Ecto neural progenitor cell (in vitro differentiated cells): ENCODE results near the gene TOMM6.
"Not testable (repeated sequence)": the region's sequence is repeated elsewhere in the genome, so short reads cannot be mapped to it uniquely, and the experiment has no call there.

Experiments used
- DNase-seq: peaks from one replicate; pipeline ENCODE4 v3.0.0-alpha.2; 2018; ENCODE audit warnings: low spot score

TOMM6 gene

DNA sequence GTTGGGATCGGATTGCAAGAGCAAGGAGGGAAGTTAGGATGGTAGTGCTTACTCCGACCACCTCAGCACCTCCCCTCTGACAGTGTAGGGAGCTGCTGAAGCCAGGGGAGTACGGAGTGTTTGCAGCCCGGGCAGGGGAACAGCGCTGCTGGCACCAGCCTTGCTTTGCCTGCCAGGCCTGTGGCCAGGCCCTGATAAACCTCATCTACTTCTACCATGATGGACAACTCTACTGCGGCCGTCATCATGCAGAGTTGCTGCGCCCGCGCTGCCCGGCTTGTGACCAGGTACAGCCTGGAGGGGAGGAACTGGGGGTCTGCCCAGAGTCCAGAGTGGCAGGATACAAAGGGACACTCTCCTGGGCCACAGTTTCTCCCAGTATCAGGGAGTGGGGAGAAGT, 2.2 kb upstream of the TOMM6 start:
- DNase-seq = no peak

DNA sequence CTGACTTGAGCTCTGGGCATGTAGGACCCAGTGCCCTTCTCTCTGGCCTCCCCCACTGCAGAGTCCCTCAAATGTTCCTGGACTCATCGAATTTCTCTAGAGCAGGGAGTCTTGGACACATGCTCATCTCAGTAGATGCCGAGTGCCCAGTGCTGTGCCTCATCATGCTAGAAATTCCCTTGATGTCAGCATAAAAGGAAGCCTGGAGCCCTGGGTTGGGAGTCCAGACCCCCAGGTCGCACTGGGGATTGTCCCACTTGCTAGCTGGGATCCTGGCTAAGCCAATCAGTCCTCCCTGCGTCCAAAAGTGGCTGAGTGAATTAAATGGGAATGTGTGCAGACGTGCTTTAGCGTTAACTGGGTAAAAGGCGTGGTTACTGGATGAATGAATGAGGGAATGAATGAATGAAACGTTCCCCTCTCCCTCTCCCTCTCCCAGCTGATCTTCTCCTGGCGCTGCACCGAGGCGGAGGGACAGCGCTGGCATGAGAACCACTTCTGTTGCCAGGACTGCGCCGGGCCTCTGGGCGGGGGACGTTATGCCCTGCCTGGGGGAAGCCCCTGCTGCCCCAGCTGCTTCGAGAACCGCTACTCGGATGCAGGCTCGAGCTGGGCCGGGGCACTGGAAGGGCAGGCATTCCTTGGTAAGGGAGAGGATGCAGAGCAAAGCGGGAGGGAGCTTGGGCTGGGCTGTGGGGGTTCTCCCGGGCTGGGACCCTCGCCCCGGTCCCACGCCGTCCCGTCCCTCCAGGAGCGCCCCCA, 1.6 kb upstream of the TOMM6 start:
- DNase-seq = no peak

DNA sequence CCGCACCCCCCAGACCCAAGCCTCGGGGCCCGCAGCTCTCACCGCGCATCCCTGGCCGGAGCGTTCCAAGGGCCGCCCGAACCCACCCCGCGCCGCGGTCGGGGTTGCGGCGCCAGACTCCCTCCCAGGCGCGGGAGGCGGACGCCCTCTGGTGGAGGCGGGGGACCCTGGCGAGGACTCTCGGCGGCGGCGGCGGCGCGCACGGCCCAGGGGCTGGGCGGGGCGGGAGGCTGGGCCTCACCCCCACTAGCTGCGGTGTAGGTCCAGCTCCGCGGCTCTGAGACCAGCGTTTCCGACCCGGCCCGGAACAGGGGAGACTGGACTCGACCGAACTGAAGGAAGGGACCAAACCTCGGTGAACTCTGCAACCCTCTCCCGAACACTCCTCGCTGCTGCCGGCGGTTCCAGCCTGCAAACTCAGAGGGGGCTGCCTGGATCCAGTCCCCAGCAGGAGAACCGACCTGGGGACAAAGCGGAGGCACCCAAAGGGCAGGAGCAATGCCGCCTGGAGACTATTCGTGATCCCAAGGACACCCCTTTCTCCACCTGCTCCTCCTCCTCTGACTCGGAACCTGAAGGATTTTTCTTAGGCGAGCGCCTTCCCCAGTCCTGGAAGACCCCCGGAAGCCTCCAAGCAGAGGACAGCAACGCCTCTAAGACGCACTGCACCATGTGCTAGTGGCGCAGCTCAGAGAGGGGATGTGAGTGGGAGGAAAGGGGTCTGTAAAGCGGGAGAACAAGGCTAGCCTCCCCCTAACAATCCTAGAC, 859 bp upstream of the TOMM6 start:
- peak; percentile 93 for DNase-seq

DNA sequence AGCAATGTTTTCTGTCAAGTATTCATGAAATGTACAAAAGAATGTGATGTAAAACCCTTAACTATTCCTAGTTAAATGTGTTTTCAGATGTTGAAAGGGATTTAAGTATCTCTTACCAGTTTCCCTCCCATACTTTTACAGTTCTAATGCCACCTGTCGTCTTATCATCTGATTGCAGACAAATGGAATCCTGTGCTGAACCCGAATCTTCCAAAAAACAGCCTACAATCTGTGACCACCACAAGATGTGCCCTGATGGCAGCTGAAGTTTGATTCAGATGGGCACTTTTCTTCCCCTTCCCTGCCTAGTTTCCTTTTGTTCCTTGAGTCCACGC, 1.9 kb downstream of the TOMM6 start:
- no peak for DNase-seq

DNA sequence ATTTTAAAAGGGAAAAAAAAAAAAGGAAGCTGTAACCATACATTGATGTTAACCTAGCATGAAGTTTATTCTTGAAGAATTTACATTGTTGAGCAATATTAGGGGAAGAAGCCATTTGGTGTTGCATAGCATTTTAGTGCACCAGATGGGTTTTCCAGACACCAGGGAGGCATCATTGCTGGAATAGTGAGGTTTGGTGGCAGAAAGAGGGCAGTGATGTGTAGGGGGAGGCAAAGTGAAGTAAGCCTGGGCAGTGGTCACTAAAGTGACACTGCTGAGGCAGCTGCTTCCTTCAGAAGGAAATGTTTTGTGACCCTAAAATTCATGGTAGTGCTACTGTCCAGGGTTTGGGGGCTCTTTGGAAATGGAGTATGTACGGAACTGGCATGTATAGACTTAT, 2.6 kb downstream of the TOMM6 start:
- DNase-seq = no peak

DNA sequence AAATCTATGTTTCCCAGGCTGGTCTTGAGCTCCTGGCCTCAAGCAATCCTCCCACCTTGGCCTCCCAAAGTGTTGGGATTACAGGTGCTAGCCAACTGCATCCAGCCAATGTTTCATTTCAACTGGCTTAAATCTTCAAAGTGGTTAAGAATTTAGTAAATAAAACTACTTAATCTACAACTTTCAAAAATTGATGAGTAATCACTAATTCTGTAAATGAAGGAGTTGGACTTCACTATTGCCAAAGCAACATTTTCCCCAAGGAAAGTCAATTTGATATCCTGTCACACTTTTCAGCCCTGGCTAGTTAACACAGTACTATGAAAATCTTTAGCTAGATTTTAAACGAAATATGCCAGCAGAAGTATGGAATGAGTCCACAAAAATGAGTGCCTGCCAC, 3.8 kb downstream of the TOMM6 start:
- no peak for DNase-seq

DNA sequence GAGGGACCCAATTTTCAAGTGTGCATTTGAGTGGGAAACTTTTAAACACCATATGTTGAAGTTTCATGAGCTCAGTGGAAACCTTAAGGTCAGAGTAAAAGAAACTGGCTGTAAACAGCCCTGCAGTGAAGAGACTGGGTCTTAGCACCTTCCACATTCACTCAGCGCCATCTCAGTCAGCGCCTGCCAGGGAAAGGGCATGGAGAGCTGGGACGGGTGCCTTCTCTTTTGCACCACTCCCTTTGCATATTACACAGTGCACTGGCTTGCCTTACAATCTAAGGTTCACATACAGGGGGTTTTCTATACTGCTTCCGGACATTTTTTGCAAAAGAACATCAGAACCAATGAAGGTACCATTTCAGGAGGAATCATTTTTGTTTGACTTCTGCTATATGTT, 4.5 kb downstream of the TOMM6 start:
- no peak for DNase-seq

DNA sequence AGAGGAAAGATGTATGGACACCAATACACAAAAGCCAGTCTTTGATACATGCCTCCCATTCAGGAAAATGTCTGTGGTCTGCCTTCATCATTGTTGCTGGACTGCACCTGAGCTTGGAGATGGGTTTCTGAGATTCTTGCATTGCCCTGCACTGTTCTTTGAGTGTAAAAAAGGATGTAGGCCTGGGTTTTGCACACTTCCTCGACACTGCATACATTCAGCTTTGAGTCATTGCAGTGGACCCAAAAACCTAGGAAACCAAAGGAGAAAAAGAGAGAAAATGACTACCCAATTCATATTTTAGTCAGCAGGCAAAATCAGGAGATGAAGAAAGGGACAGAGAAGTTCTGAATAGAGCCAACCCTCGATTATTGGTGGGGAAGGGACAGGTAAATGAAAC, 9.0 kb downstream of the TOMM6 start:
- DNase-seq = no peak

DNA sequence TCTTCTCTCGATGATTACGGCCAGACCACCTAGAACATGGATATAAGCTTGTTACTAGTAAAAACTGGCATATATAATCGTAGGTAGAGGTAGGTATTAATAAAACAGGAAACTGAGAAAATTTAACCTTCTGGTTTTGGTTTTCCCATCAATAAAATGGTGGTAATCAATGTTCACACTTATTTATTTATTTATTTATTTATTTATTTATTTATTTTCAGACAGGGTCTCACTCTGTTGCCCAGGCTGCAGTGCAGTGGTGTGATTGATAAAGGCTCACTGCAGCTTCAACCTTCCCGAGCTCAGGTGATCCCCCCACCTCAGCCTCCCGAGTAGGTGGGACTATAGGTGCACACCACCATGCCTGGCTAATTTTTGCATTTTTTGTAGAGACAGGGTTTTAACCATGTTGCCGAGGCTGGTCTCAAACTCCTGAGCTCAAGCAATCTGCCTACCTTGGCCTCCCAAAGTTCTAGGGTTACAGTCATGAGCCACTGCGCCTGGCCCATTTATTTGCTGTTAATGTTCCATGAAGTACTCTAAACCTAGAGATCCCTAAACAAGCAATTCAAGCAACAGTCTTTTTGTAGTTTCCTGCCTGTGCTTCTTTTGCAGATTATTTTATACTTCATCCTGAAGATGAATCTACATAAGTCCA, 11.5 kb downstream of the TOMM6 start:
- DNase-seq = no peak

DNA sequence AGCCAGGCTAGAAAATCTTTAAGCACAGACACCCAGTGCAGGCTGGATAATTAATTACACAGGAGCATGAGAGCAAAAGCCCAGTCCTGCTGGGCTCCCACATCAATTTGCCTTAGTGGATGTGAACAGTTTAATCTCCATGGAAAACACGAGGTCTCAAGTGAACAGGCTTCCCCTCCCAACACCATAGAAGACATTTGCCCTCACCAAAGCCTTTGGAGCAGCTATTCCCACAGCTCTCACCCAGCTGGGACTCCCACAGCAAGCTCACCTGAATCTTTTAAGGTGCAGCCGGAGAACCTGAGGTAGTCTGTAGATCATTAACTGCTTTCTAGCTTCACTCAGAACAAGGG, 12.0 kb downstream of the TOMM6 start:
- no peak for DNase-seq

DNA sequence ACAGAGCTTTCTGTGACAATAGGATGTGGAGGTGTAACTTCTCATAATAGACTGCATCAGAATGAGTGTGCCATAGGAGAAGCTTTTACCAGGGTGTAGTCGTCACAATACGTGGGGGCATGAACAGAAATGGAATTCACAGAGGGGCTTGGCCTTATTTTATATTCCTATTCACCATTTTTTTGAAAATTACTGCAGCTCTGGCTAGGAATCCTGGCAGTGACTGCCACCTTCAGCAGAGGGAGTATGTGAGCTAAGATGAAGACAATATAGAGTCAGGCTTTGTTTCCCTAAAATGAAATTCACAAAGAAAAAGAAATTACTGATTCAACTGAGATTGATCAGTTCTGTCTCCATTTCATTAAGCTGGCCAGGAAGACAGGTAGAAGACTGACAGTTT, 13.9 kb downstream of the TOMM6 start:
- DNase-seq = no peak

DNA sequence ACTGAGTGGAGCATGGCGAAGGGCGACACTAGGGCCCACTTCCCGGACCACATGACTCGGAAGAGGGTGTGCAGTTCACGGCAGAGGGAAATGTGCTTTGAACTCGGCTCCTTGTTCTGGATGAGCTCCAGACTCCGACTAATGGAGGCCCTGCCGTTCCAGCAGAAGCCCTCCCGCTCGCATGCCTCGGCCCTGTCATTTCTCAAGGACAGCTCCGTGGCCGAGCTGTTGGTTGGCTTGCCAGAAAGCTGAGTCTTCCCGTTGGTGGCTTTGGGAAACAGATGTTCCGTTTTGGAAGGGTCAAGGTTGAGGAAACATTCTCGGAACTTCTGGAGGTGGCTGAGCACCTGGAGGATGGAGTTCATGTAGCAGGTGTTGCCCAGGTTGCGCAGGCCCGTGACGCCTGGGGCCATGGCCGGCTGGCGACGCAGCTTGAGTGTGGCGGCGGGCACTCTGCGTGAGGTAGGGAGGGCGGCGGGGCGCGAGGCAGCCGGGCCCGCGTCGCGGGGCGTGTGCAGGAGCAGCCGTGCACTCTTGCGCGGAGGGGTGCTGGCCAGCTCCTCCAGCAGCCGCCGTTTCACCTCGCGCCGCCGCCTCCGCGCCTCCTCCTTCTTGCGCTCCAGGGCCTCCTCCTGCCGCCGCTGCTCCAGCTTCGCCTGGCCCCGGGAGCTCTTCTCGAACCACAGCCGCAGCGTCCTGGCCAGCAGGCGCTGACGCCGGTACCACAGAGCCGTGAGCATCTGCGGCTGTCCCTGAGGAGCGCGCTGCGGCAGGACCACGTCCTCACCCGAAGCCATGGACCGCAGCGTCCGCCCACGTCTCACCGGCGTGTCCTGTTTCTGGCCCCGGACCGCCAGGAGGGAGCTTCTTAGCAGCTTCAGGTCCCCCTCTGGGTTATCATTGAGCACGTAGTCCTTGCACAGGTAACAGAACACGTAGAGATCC, 18.6 kb downstream of the TOMM6 start:
- no peak for DNase-seq

DNA sequence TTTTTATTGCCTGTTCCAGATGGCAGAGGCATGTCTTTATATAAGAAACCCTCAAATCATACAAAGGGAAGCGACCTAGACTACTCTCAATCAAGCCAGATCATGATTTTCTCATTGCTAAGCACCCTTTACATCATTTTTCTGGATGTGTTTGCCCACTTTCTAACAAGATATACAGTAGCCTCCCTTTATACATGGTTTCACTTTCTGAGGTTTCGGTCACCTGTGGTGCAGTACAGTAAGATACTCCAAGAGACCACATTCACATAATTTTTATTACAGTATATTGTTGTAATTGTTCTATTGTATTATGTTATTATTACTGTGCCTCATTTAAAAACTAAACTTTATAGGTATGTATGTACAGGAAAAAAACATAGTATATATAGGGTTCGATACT, 23.6 kb downstream of the TOMM6 start:
- no peak for DNase-seq

DNA sequence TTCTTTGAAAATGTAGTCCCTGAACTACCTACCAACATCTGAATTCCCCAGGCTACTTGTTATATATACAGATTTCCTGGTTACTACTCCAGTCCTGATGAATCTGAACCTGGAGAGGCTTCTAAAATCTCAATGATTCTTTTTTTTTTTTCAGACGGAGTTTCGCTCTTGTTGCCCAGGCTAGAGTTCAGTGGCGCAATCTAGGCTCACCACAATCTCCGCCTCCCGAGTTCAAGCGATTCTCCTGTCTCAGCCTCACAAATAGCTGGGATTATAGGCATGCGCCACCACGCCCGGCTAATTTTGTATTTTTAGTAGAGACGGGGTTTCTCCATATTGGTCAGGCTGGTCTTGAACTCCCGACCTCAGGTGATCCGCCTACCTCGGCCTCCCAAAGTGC, 24.5 kb downstream of the TOMM6 start:
- DNase-seq = not testable (repeated sequence)

DNA sequence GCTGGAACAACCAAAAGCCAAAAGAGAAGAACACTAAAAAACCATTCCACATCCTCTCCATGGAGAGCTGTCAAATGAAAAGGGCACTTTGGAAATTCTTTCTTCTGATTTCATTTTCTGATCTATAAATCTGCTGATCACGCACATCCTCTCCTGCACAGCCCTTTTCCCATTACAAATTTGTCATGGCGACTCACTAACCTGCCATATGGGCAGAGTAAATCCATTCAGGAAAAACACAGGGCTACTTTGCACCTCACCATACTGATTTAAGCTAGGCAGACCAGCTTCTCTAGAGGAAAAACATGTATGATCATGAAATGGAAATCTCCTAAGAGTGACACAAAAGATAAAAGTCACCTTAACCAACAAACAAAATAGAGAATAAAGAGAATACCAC, 26.0 kb downstream of the TOMM6 start:
- no peak for DNase-seq

DNA sequence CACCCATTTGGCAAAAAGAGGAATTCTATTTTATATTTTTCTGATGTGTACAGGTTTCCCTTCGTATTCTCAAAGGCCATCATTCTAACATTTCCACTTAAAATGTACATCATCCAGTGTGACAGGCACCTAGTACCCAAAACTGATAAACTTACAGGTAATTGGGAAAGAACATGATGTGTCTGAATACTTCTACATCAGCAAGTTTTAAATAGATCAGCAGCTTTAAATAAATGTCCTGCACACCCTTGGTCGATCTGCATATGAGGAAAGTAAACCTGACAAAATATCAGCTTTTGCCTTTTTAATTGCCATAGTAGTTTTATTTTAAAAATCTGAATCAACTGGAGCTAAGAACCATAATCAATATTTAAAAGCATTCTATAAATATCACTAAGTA, 26.5 kb downstream of the TOMM6 start:
- DNase-seq = no peak

DNA sequence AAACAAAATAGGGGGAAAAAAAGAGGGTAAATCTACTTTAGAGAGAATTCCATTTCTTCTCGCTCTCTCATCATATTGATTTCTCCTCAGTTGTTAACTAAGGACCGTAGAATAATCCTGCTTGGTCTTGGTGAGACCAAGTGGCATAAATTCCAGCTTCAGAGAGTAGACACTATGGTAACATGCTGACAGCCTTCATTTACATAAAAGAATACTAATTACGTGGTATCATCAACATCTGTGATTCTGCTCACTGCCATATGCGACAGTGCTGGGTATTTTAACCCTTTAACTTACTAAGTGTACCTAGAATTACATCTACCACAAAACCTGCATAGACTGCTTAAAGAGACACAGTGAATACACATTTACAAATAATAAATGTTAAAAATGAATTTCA, 27.1 kb downstream of the TOMM6 start:
- no peak for DNase-seq

DNA sequence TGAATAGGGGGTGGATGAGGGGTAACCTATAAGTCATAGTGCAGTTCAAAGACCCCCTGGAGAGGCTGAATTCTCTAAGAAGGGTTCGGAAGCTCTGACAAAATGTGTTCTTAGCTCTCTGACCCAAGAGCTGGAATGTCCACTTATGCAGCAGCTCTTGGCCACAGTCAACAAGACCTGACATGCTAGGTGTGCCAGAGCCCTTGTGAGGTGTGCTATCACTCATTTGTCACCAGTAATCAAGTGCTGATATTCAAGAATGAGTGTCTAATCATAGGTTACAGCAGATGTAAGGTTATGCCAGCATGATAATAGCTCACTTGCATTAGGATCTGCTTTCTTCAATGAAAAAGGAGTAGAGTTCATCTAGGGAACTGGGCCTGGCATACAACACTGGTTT, 28.1 kb downstream of the TOMM6 start:
- no peak for DNase-seq

DNA sequence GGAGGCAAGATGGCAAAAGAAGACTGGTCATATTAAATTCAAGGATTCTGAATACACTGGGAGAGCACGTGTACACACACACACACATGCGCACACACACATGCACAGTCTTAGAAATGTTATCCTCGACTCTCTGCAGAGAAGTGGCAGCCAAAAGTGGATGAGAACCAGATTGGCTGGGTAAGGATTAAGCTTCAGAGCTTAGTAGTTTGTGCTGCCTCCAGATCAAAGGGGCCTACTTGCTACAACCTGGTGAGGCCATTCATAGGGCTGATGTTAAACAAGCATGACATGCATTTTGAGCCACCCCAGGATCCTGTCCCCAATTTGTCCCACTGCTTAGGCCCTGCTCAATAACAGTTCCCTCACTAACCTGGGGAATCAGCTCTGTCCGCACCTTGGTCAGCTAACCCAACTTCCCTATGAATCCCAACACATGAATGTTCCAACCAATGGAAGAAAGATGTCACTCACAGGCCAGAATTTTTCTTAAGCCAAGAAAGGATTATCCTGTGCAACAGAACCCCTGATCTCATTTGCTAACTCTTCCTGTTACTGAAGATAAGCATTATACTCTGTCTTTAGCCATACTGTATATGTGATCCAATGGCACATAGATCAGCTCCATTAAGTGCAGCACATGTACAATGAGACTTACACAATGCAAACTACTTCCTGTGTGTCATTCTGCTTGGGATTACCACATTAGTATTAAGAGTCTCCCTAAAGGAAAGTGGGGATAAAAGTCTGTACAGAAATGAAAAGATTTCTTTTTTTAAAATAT, 31.0 kb downstream of the TOMM6 start:
- DNase-seq = no peak

DNA sequence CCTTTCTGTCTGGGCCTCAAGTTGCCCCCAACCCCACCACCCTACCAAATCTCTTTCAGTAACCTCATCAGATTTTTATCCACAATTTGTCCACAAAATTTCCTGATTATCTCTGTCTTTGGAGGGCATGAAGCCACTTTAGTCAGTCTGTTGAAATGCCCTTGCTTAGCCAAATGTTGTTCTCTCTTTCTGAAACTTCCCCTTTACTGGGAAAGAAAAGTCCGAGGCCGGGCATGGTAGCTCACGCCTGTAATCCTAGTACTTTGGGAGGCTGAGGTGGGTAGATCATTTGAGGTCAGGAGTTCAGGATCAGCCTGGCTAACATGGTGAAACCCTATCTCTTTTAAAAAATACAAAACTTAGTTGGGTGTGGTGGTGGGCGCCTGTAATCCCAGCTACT, 33.8 kb downstream of the TOMM6 start:
- DNase-seq = no peak

DNA sequence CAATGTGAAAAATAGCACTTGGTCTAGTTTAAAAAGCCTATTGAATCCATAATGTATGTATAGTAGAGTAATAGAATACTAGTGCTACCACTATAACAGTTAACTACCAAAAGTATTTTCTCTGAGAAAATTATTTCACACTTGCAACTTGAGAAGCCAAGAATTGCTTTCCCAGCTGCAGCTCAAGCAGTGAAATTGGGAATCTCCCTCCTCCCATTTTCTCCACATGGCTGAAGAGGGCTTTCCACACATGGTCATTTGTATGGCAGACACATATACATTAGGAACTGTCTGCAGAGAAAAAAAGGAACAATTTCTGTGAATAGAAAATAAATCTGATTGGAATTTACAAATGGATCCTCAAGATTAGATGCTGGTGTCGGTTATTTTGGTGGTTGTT, 34.5 kb downstream of the TOMM6 start:
- DNase-seq = no peak

DNA sequence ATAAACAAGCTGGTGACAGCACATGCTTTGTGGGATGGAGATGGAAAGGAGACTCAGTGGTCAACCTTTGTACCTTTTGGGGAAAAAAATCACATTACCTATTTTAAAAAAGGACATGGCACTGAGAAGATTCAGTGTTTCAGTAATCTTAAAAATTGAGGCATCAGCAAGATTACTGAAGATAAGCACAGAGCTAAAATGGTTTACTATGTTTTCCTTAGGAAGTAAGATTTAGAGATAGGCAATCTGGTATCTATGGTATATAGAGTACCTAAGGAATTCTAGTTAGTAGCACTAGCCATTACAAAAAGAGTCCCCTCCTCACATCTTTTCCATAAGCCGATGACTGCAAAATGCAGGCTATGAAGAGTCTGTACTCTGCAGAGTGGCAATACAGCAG, 35.7 kb downstream of the TOMM6 start:
- no peak for DNase-seq
